ENCODE results near the gene BOC.

GRCh38 chr3:113276751-113277080 lies 65.4 kb downstream of the BOC start:
- TF ChIP-seq CTCF (IDR thresholded peaks at IDR 0.05): no peak
- TF ChIP-seq POLR2A (IDR thresholded peaks at IDR 0.05): no peak
